ENCODE results near the gene MNDA. TPM values are rescaled to one million over a fixed set of nuclear protein-coding genes. Genes with fewer than 3 reads are reported as not detected.
"Not testable (repeated sequence)": the region's sequence is repeated elsewhere in the genome, so short reads cannot be mapped to it uniquely, and the experiment has no call there.

MNDA gene
- total RNA-seq, 4 donors from 2014 or later: 2.0 to 4.2 (median 3.6) TPM

DNA sequence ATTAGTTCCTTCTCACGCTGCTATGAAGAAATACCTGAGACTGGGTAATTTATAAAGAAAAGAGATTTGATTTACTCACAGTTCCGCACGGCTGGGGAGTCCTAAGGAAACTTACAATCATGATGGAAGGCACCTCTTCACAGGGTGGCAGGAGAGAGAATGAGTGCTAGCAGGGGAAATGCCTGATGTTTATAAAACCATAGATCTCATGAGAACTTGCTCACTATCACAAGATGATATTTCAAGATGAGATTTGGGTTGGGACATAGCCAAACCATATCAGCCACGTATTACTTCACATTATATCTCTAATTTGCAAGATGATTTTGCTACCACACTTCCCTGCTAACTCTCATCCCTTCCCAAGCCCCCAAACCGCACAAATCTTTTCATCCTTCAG is 9.1 kb downstream of the MNDA start:
- Histone ChIP-seq H3K4me1 (no peaks in the 10 kb centered on the region), H3K27ac (no peak overlapping the region), H3K9me3 (no peaks in the 10 kb centered on the region), H3K36me3 (no peaks in the 10 kb centered on the region), H3K27me3 (no peaks in the 10 kb centered on the region), H3K4me3 (no peak overlapping the region)
- no peak for TF ChIP-seq EP300 (IDR thresholded peaks at IDR 0.05)
- TF ChIP-seq, protein P1, sequence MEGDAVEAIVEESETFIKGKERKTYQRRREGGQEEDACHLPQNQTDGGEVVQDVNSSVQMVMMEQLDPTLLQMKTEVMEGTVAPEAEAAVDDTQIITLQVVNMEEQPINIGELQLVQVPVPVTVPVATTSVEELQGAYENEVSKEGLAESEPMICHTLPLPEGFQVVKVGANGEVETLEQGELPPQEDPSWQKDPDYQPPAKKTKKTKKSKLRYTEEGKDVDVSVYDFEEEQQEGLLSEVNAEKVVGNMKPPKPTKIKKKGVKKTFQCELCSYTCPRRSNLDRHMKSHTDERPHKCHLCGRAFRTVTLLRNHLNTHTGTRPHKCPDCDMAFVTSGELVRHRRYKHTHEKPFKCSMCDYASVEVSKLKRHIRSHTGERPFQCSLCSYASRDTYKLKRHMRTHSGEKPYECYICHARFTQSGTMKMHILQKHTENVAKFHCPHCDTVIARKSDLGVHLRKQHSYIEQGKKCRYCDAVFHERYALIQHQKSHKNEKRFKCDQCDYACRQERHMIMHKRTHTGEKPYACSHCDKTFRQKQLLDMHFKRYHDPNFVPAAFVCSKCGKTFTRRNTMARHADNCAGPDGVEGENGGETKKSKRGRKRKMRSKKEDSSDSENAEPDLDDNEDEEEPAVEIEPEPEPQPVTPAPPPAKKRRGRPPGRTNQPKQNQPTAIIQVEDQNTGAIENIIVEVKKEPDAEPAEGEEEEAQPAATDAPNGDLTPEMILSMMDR (IDR thresholded peaks at IDR 0.05): no peak
- TF ChIP-seq POLR2A (IDR thresholded peaks at IDR 0.05): no peak
- no peak for TF ChIP-seq POLR2AphosphoS5 (IDR thresholded peaks at IDR 0.05)
- WGBS: 71% methylated on average over 5 of the region's 5 CpGs
- DNase-seq (ENCODE audit: low spot score in 2 of 2): no peak

DNA sequence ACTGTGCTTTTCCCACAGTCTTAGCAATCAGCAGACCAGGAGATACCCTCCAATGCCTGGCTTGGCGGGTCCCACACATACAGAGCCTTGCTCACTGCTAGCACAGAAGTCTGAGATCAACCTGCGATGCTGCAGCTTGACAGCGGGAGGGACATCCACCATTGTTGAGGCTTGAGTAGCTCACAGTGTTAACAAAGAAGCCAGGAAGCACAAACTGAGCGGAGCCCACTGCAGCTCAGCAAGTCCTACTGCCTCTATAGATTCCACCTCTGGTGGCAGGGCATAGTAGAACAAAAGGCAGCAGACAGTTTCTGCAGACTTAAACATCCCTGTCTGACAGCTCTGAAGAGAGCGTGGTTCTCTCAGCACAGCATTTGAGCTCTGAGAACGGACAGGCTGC is 33.4 kb downstream of the MNDA start:
- no peak for DNase-seq (ENCODE audit: low spot score in 2 of 2)
- no peak overlapping the region for H3K4me3 ChIP-seq
- H3K27ac ChIP-seq: no peak overlapping the region
- H3K4me1 ChIP-seq: no peaks in the 10 kb centered on the region
- H3K9me3 ChIP-seq: no peaks in the 10 kb centered on the region
- no peak for TF ChIP-seq EP300 (IDR thresholded peaks at IDR 0.05)
- no peak for TF ChIP-seq POLR2AphosphoS5 (IDR thresholded peaks at IDR 0.05)
- TF ChIP-seq POLR2A (IDR thresholded peaks at IDR 0.05): no peak
- TF ChIP-seq, protein P1 (IDR thresholded peaks at IDR 0.05): no peak
- 87% methylated on average over 6 of the region's 6 CpGs for WGBS
- H3K36me3 ChIP-seq: no peaks in the 10 kb centered on the region
- no peaks in the 10 kb centered on the region for H3K27me3 ChIP-seq

DNA sequence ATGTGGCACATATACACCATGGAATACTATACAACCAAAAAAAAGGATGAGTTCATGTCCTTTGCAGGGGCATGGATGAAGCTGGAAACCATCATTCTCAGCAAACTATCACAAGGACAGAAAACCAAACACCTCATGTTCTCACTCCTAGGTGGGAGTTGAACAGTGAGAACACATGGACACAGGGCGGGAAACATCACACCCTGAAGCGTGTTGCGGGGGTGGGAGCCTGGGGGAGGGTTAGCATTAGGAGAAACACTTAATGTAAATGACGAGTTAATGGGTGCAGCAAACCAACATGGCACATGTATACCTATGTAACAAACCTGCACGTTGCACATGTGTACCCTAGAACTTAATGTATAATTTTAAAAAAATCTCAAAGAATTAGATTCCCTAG is 39.3 kb downstream of the MNDA start:
- H3K9me3 ChIP-seq; H3K27ac ChIP-seq; H3K4me3 ChIP-seq; H3K36me3 ChIP-seq; H3K4me1 ChIP-seq; DNase-seq (ENCODE audit: low spot score in 2 of 2); H3K27me3 ChIP-seq: not testable (repeated sequence)
- 94% methylated on average over 5 of the region's 5 CpGs for WGBS

DNA sequence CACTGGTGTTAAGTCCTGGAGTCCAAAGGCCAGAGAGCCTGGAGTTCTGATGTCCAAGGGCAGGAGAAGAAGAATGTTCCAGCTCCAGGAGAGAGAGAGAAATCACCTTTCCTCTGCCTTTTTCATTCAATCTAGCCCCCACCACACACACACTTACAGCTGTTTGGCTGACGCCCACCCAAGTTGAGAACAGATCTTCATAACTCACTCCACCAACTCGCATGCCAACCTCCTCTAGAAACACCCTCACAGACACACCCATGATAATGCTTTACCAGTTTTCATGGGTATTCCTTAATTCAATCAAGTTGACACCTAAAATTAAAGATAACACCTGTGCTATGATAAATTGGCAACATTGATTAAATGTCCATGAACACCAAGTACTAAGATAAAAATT is 42.0 kb downstream of the MNDA start:
- no peak overlapping the region for H3K4me3 ChIP-seq
- H3K27me3 ChIP-seq: no peaks in the 10 kb centered on the region
- no peaks in the 10 kb centered on the region for H3K36me3 ChIP-seq
- no peaks in the 10 kb centered on the region for H3K9me3 ChIP-seq
- TF ChIP-seq POLR2A (IDR thresholded peaks at IDR 0.05) (no peak), POLR2AphosphoS5 (IDR thresholded peaks at IDR 0.05) (no peak)
- TF ChIP-seq, protein P1 (IDR thresholded peaks at IDR 0.05): no peak
- WGBS: 55% methylated on average over 2 of the region's 2 CpGs
- no peak for DNase-seq (ENCODE audit: low spot score in 2 of 2)
- no peaks in the 10 kb centered on the region for H3K4me1 ChIP-seq
- H3K27ac ChIP-seq: no peak overlapping the region

DNA sequence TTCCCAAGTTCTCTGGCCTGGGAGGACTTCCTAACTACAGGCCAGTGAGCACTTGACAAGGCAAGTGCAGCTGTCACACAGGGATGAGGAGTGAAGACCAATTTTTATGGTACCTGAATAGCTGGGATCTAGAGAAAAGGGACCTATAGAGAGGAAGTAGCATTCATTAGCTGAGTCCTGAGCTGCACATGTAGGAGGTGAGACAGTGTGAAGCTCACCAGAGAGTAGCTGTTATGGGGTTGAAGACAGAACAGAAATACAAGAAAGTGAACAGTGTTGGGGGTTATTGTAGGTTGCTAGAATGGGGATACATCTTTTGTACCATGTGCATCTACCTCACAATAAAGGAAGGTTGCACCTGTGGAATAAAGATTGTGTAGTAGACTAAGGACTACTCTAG is 62.5 kb downstream of the MNDA start:
- no peaks in the 10 kb centered on the region for H3K9me3 ChIP-seq
- H3K4me3 ChIP-seq: no peak overlapping the region
- H3K27ac ChIP-seq: no peak overlapping the region
- H3K27me3 ChIP-seq: no peaks in the 10 kb centered on the region
- TF ChIP-seq POLR2AphosphoS5 (IDR thresholded peaks at IDR 0.05): no peak
- TF ChIP-seq, protein P1 (IDR thresholded peaks at IDR 0.05): no peak
- TF ChIP-seq EP300 (IDR thresholded peaks at IDR 0.05): no peak
- no peak for TF ChIP-seq POLR2A (IDR thresholded peaks at IDR 0.05)
- DNase-seq (ENCODE audit: low spot score in 2 of 2): no peak
- no peaks in the 10 kb centered on the region for H3K4me1 ChIP-seq
- H3K36me3 ChIP-seq: no peaks in the 10 kb centered on the region

DNA sequence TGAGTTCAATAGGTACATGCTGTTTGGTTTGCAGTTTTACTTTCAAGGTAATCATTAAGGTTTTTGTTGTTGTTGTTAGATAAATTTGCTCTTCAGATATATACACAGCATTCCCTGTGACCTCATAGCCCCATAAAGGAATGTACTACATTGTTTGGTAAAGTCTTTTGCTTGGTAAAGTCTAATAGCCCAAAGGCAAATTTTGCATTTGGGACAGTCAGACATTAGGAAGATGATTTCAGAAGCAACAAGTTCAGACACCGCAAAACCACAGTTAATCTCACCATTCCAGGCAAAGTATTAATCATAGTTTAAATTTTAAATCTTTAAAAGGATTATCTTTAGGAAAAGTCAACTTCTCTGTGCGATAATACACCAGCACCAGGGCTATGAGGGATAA is 67.6 kb downstream of the MNDA start:
- DNase-seq (ENCODE audit: low spot score in 2 of 2): no peak
- 42% methylated on average over 2 of the region's 2 CpGs for WGBS
- Histone ChIP-seq H3K4me1 (no peaks in the 10 kb centered on the region), H3K4me3 (no peak overlapping the region), H3K27me3 (no peaks in the 10 kb centered on the region), H3K27ac (no peak overlapping the region), H3K36me3 (no peaks in the 10 kb centered on the region), H3K9me3 (no peaks in the 10 kb centered on the region)
- TF ChIP-seq POLR2AphosphoS5 (IDR thresholded peaks at IDR 0.05) (no peak), EP300 (IDR thresholded peaks at IDR 0.05) (no peak), POLR2A (IDR thresholded peaks at IDR 0.05) (no peak)
- TF ChIP-seq, protein P1 (IDR thresholded peaks at IDR 0.05): no peak

All from suprapubic skin (tissue), 4 donors.